ENCODE data around the gene KLK15.

DNA sequence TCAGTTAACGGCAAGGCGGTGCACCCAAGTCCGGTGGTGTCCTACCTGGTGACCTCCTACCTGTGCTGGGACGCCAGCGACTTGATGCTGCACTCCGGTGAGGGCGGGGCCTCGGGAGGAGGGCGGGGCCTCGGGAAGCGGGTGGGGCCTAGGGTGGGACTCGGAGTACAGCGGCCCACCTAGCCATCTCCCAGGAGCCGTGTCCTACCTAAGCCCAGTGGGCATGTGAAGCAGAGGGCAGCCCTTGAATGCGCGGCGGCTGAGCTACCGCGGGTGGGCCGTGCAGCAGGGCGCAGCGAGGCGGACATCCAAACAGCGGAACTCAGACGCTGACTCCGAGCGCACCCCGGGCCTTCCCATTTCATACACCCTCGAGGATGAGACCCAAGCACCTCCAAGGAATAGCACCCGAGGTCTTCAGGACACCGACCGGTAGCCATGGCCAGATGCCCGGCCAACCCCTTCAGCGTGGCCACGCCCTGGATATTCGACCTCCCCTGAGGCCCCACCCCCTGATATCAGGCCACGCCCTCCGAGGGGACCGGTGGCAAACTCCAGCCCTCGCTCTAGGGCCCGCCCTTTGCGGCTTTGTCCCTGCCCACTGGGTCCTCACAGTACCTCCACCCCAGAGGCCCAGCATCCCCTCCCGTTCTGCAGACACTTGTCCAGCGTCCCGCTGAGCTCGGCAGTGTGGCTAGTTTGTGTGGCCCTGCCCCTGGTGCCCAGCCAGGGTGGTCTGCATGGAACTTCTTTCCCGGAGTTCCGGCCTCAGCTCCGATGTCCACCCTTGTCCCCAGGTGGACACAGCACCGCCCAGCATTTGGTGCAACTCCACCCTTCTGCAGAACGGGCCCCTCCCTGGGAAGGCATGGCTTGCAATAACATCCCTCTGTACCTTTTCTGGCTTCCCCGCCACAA lies 15.2 kb downstream of the KLK15 start:
- TF ChIP-seq, protein P1, sequence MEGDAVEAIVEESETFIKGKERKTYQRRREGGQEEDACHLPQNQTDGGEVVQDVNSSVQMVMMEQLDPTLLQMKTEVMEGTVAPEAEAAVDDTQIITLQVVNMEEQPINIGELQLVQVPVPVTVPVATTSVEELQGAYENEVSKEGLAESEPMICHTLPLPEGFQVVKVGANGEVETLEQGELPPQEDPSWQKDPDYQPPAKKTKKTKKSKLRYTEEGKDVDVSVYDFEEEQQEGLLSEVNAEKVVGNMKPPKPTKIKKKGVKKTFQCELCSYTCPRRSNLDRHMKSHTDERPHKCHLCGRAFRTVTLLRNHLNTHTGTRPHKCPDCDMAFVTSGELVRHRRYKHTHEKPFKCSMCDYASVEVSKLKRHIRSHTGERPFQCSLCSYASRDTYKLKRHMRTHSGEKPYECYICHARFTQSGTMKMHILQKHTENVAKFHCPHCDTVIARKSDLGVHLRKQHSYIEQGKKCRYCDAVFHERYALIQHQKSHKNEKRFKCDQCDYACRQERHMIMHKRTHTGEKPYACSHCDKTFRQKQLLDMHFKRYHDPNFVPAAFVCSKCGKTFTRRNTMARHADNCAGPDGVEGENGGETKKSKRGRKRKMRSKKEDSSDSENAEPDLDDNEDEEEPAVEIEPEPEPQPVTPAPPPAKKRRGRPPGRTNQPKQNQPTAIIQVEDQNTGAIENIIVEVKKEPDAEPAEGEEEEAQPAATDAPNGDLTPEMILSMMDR (IDR thresholded peaks at IDR 0.05): no peak
- no peak for TF ChIP-seq POLR2A (IDR thresholded peaks at IDR 0.05)

All from heart left ventricle (tissue), 13 donors.